Natural killer cell (primary cell): ENCODE measurements around the gene FLT1. TPM values are rescaled to one million over a fixed set of nuclear protein-coding genes. Genes with fewer than 3 reads are reported as not detected.

ENCODE experiments used
- ATAC-seq, 3 donors: fragments of 150-1000 bp in 2 of 3; fragments of 200-7000 bp in 1 of 3; cut with Tn5 transposase; 1 replicate in 1 of 3; 2 replicates in 2 of 3; pipeline ENCODE4 v1.10.0; 2021; ENCODE audit warnings: mild to moderate bottlenecking in 2 of 3, moderate library complexity in 2 of 3
- DNase-seq, 2 donors: peaks; one replicate each; pipeline versions ENCODE4 v3.0.0 to v3.0.0-alpha.2; 2013 to 2021; ENCODE audit warnings: mixed read lengths in 1 of 2
- H3K27ac ChIP-seq: one replicate; pipeline ENCODE4 v1.5.1; 2013; ENCODE audit warnings: mild to moderate bottlenecking, low read length
- H3K27me3 ChIP-seq: one replicate; pipeline ENCODE4 v1.6.1; 2013; ENCODE audit warnings: low read length; ENCODE audit not compliant: control insufficient read depth, insufficient read depth
- H3K36me3 ChIP-seq: one replicate; pipeline ENCODE4 v1.6.1; 2013; ENCODE audit warnings: low read length; ENCODE audit not compliant: control insufficient read depth, insufficient read depth
- H3K4me1 ChIP-seq: one replicate; pipeline ENCODE4 v1.6.1; 2013; ENCODE audit warnings: low read length; ENCODE audit not compliant: control insufficient read depth, insufficient read depth
- H3K4me3 ChIP-seq: one replicate; pipeline ENCODE4 v1.5.1; 2013; ENCODE audit warnings: low read length
- H3K9me3 ChIP-seq: one replicate; pipeline ENCODE4 v1.6.1; 2013; ENCODE audit warnings: low read length; ENCODE audit not compliant: control insufficient read depth, insufficient read depth
- H3K27ac Mint-ChIP-seq, 2 donors: one replicate each; pipeline ENCODE4 v1.8.0; 2022; ENCODE audit warnings: mild to moderate bottlenecking in 2 of 2, mixed read lengths in 2 of 2, moderate library complexity in 1 of 2
- H3K27me3 Mint-ChIP-seq, 2 donors: one replicate each; pipeline ENCODE4 v1.8.0; 2022; ENCODE audit warnings: low read depth in 2 of 2, mixed read lengths in 2 of 2
- H3K36me3 Mint-ChIP-seq: one replicate; pipeline ENCODE4 v1.8.0; 2022; ENCODE audit warnings: mixed read lengths
- H3K4me1 Mint-ChIP-seq, 2 donors: one replicate each; pipeline ENCODE4 v1.8.0; 2022; ENCODE audit warnings: mixed read lengths in 2 of 2
- H3K4me3 Mint-ChIP-seq: one replicate; pipeline ENCODE4 v1.8.0; 2022; ENCODE audit warnings: mild to moderate bottlenecking, moderate library complexity, mixed read lengths
- H3K9me3 Mint-ChIP-seq, 2 donors: one replicate each; pipeline ENCODE4 v1.8.0; 2022; ENCODE audit warnings: mixed read lengths in 2 of 2
- CTCF ChIP-seq: fragments of 200-600 bp; IDR thresholded peaks from one replicate; pipeline ENCODE4 v1.8.0; 2022; ENCODE audit warnings: antibody characterized with exemption
- WGBS: methylation state at CpG from one replicate; pipeline ENCODE4 v1.1.7; 2013; ENCODE audit warnings: missing lambda C conversion rate; ENCODE audit not compliant: insufficient coverage; 5-methylcytosine and 5-hydroxymethylcytosine counted together
- intact Hi-C: fragments of 100-400 bp; cut with micrococcal nuclease; formaldehyde crosslinking; loops from one replicate; pipeline ENCODE4 v1.14.2; 2022
- total RNA-seq, 4 donors: library from RNA; stranded (reverse); fragments of 120-200 nt in 1 of 4; gene quantifications; one replicate each; pipeline versions ENCODE4 v1.2.3 to v1.2.4, GENCODE V29; 2013 to 2022

Gene FLT1
- total RNA-seq, 3 donors from 2014 or later (not counting 1 experiment from before 2014, with no cell fraction given) = 0.05 to 0.43 (median 0.07) TPM

GRCh38 chr13:28321756-28322155 is 173.2 kb downstream of the FLT1 start:
- no peaks in the 10 kb centered on the region for H3K36me3 ChIP-seq
- no peak overlapping the region for H3K27ac ChIP-seq
- Mint-ChIP-seq H3K27ac (no peak overlapping the region), H3K9me3 (no peaks in the 10 kb centered on the region), H3K36me3 (no peaks in the 10 kb centered on the region), H3K4me3 (no peak overlapping the region), H3K4me1 (no peaks in the 10 kb centered on the region), H3K27me3 (no peaks in the 10 kb centered on the region)
- ATAC-seq = no peak
- no peaks in the 10 kb centered on the region for H3K9me3 ChIP-seq
- no peak for DNase-seq
- 95% methylated on average over 2 of the region's 2 CpGs for WGBS
- H3K4me3 ChIP-seq = no peak overlapping the region
- intact Hi-C loops = no loop called here
- H3K27me3 ChIP-seq = no peaks in the 10 kb centered on the region
- TF ChIP-seq CTCF = no peak
- peaks cover 6% of the 10 kb centered on the region for H3K4me1 ChIP-seq

- ATAC-seq (no peak), DNase-seq (no peak)
- H3K27me3 Mint-ChIP-seq = no peaks in the 10 kb centered on the region
- TF ChIP-seq CTCF = no peak
- no peaks in the 10 kb centered on the region for H3K36me3 Mint-ChIP-seq
- no peak overlapping the region for H3K4me3 ChIP-seq
- WGBS = 88% methylated on average over 11 of the region's 11 CpGs
- no peak overlapping the region for H3K27ac ChIP-seq
- H3K4me3 Mint-ChIP-seq = no peak overlapping the region
- H3K4me1 ChIP-seq = peaks cover 6% of the 10 kb centered on the region
- intact Hi-C loops = no loop called here
- no peaks in the 10 kb centered on the region for H3K27me3 ChIP-seq
- H3K9me3 ChIP-seq = no peaks in the 10 kb centered on the region
- H3K9me3 Mint-ChIP-seq = no peaks in the 10 kb centered on the region
- no peaks in the 10 kb centered on the region for H3K36me3 ChIP-seq
- no peaks in the 10 kb centered on the region for H3K4me1 Mint-ChIP-seq
- H3K27ac Mint-ChIP-seq = no peak overlapping the region
These were observed 173.9 kb downstream of the FLT1 start for GRCh38 chr13:28320884-28321574.

- Mint-ChIP-seq H3K36me3 (no peaks in the 10 kb centered on the region), H3K27me3 (no peaks in the 10 kb centered on the region), H3K27ac (no peak overlapping the region), H3K4me1 (no peaks in the 10 kb centered on the region), H3K4me3 (no peak overlapping the region), H3K9me3 (no peaks in the 10 kb centered on the region)
- Histone ChIP-seq H3K4me3 (no peak overlapping the region), H3K36me3 (no peaks in the 10 kb centered on the region), H3K4me1 (peaks cover 6% of the 10 kb centered on the region), H3K9me3 (no peaks in the 10 kb centered on the region), H3K27me3 (no peaks in the 10 kb centered on the region), H3K27ac (no peak overlapping the region)
- no peak for ATAC-seq
- no peak for DNase-seq
- WGBS = 91% methylated on average over 6 of the region's 6 CpGs
- no peak for TF ChIP-seq CTCF
- intact Hi-C loops = no loop called here
These were observed 174.7 kb downstream of the FLT1 start for GRCh38 chr13:28320209-28320608.

GRCh38 chr13:28319528-28319927 is 175.4 kb downstream of the FLT1 start:
- H3K4me3 ChIP-seq = no peak overlapping the region
- no peak for DNase-seq
- Mint-ChIP-seq H3K27ac (no peak overlapping the region), H3K4me1 (no peaks in the 10 kb centered on the region), H3K9me3 (no peaks in the 10 kb centered on the region), H3K36me3 (no peaks in the 10 kb centered on the region), H3K4me3 (no peak overlapping the region), H3K27me3 (no peaks in the 10 kb centered on the region)
- ATAC-seq = no peak
- no peaks in the 10 kb centered on the region for H3K9me3 ChIP-seq
- intact Hi-C loops = no loop called here
- no peaks in the 10 kb centered on the region for H3K27me3 ChIP-seq
- WGBS = 92% methylated on average over 5 of the region's 5 CpGs
- H3K4me1 ChIP-seq = peaks cover 6% of the 10 kb centered on the region
- H3K36me3 ChIP-seq = no peaks in the 10 kb centered on the region
- H3K27ac ChIP-seq = no peak overlapping the region
- no peak for TF ChIP-seq CTCF
